Right lobe of liver (tissue), 6 donors: ENCODE data around the gene OR6B3. TPM values are rescaled to one million over a fixed set of nuclear protein-coding genes. Genes with fewer than 3 reads are reported as not detected.

Experiments
- ATAC-seq, 4 donors: fragments of 200-7000 bp; cut with Tn5 transposase; one replicate each; pipeline ENCODE4 v1.9.1; 2020; ENCODE audit warnings: mild to moderate bottlenecking in 4 of 4, moderate library complexity in 4 of 4
- DNase-seq, 3 donors: peaks; one replicate each; pipeline ENCODE4 v3.0.0-alpha.2; 2020
- H3K27ac ChIP-seq, 3 donors: fragments of 200-600 bp; one replicate each; pipeline ENCODE4 v1.8.0; 2022
- H3K27me3 ChIP-seq, 2 donors: fragments of 200-600 bp; one replicate each; pipeline ENCODE4 v1.8.0; 2022
- H3K36me3 ChIP-seq, 4 donors: fragments of 200-600 bp; sonication (generic) in 1 of 4; one replicate each; pipeline versions ENCODE4 v1.5.1 to v1.8.0; 2017 to 2022; ENCODE audit warnings: control low read depth in 1 of 4
- H3K4me1 ChIP-seq, 4 donors: fragments of 200-600 bp; sonication (generic) in 1 of 4; one replicate each; pipeline versions ENCODE4 v1.5.1 to v1.8.0; 2017 to 2022; ENCODE audit warnings: control low read depth in 1 of 4
- H3K4me3 ChIP-seq, 3 donors: fragments of 200-600 bp; one replicate each; pipeline ENCODE4 v1.8.0; 2022
- H3K9me3 ChIP-seq, 4 donors: fragments of 200-600 bp; sonication (generic) in 1 of 4; one replicate each; pipeline versions ENCODE4 v1.5.1 to v1.8.0; 2017 to 2022; ENCODE audit warnings: control low read depth in 1 of 4
- CTCF ChIP-seq, 4 donors: fragments of 200-600 bp in 3 of 4; fragments of 450-650 bp in 1 of 4; IDR thresholded peaks; one replicate each; pipeline versions ENCODE4 v1.5.1 to v1.8.0; 2016 to 2022; ENCODE audit warnings: antibody characterized with exemption in 4 of 4, mild to moderate bottlenecking in 2 of 4
- POLR2A ChIP-seq: fragments of 450-650 bp; IDR thresholded peaks from one replicate; pipeline ENCODE4 v1.6.1; 2017; ENCODE audit warnings: antibody characterized with exemption, mild to moderate bottlenecking
- WGBS: methylation state at CpG from one replicate; pipeline ENCODE4 v1.1.6; 2018; ENCODE audit warnings: low coverage, low lambda C conversion rate; ENCODE audit not compliant: insufficient coverage; ENCODE audit errors: missing lambda C conversion rate; 5-methylcytosine and 5-hydroxymethylcytosine counted together
- intact Hi-C, 2 donors: fragments of 100-400 bp; cut with DNase I; formaldehyde crosslinking; loops; one replicate each; pipeline versions ENCODE4 v1.11.2 to v1.14.1; 2022
- total RNA-seq, 6 experiments: library from RNA; depleted of rRNA in 2 of 6; stranded (reverse); fragments of >200 nt in 2 of 6; fragmentation: NEBNext Ultra II Directional in 3 of 6; extraction: Animal tissue kit (Norgen Biotek cat#: 25700) in 3 of 6; gene quantifications; one replicate each; pipeline versions ENCODE4 v1.1.0 to v1.2.4, GENCODE V29; 2016 to 2023
- donor health status: DM: no; HTN: yes; CAD: no.
- donor health status: DM: no; HTN: no; CAD: no.
- donor health status: DM: no; HTN: no; CAD: no.
- donor health status: DM: no; HTN: yes; CAD: no.
- donor health status: DM: no; HTN: yes; CAD: no.

The OR6B3 gene
- total RNA-seq, 6 experiments from 2014 or later: not detected

GRCh38 chr2:240043279-240043989 lies 9.9 kb downstream of the OR6B3 start:
- no peaks in the 10 kb centered on the region for H3K27me3 ChIP-seq
- no peaks in the 10 kb centered on the region for H3K4me1 ChIP-seq
- no peak for TF ChIP-seq POLR2A
- TF ChIP-seq CTCF (IDR thresholded peaks at IDR 0.05): no peak
- H3K4me3 ChIP-seq: no peak overlapping the region
- intact Hi-C loops: no loop called here
- no peak overlapping the region for H3K27ac ChIP-seq
- no peaks in the 10 kb centered on the region for H3K36me3 ChIP-seq
- ATAC-seq (peak in 1 of 4 donors; percentile 9), DNase-seq (no peak)
- H3K9me3 ChIP-seq: no peaks in the 10 kb centered on the region
- WGBS: 67% methylated on average over 10 of the region's 21 CpGs

GRCh38 chr2:240042740-240043139 lies 10.6 kb downstream of the OR6B3 start:
- Histone ChIP-seq H3K4me1 (no peaks in the 10 kb centered on the region), H3K27ac (no peak overlapping the region), H3K4me3 (no peak overlapping the region), H3K27me3 (no peaks in the 10 kb centered on the region), H3K36me3 (no peaks in the 10 kb centered on the region), H3K9me3 (no peaks in the 10 kb centered on the region)
- intact Hi-C loops: no loop called here
- no peak for TF ChIP-seq POLR2A
- 59% methylated on average over 8 of the region's 11 CpGs for WGBS
- DNase-seq (no peak), ATAC-seq (no peak)

GRCh38 chr2:240041363-240041762 lies 12.0 kb downstream of the OR6B3 start:
- no peak for ATAC-seq
- H3K36me3 ChIP-seq: no peaks in the 10 kb centered on the region
- H3K4me1 ChIP-seq: no peaks in the 10 kb centered on the region
- TF ChIP-seq POLR2A (no peak), CTCF (IDR thresholded peaks at IDR 0.05) (no peak)
- no peaks in the 10 kb centered on the region for H3K27me3 ChIP-seq
- intact Hi-C loops: no loop called here
- H3K9me3 ChIP-seq: no peaks in the 10 kb centered on the region
- WGBS: no CpG with 5 or more reads among the region's 6 CpGs
- no peak for DNase-seq
- no peak overlapping the region for H3K4me3 ChIP-seq
- no peak overlapping the region for H3K27ac ChIP-seq

- Histone ChIP-seq H3K27me3 (no peaks in the 10 kb centered on the region), H3K27ac (no peak overlapping the region), H3K4me1 (no peaks in the 10 kb centered on the region), H3K36me3 (no peaks in the 10 kb centered on the region), H3K4me3 (no peak overlapping the region), H3K9me3 (no peaks in the 10 kb centered on the region)
- TF ChIP-seq POLR2A (no peak), CTCF (IDR thresholded peaks at IDR 0.05) (no peak)
- no peak for ATAC-seq
- intact Hi-C loops: no loop called here
- DNase-seq: no peak
These were observed 16.0 kb downstream of the OR6B3 start for GRCh38 chr2:240037358-240037757.

GRCh38 chr2:240033330-240033678 lies 20.0 kb downstream of the OR6B3 start:
- intact Hi-C loops: no loop called here
- H3K27ac ChIP-seq: no peak overlapping the region
- no peak for TF ChIP-seq POLR2A
- no peak for TF ChIP-seq CTCF (IDR thresholded peaks at IDR 0.05)
- H3K27me3 ChIP-seq: no peaks in the 10 kb centered on the region
- ATAC-seq (no peak), DNase-seq (no peak)
- no peaks in the 10 kb centered on the region for H3K4me1 ChIP-seq
- no peaks in the 10 kb centered on the region for H3K9me3 ChIP-seq
- WGBS: 20% methylated on average over 5 of the region's 5 CpGs
- no peaks in the 10 kb centered on the region for H3K36me3 ChIP-seq
- no peak overlapping the region for H3K4me3 ChIP-seq
